NB4 (cell line): ENCODE results near the gene ZNF407.
"Not testable (repeated sequence)": the region's sequence is repeated elsewhere in the genome, so short reads cannot be mapped to it uniquely, and the experiment has no call there.

Source experiments
- DNase-seq: peaks from one replicate; pipeline ENCODE4 v3.0.0; 2010; ENCODE audit warnings: low read depth
- H3K4me3 ChIP-seq: one replicate; pipeline ENCODE4 v1.5.1; 2011; ENCODE audit warnings: mild to moderate bottlenecking, low read depth, low read length, moderate library complexity
- CTCF ChIP-seq: IDR thresholded peaks from one replicate; pipeline ENCODE4 v1.5.1; 2012; ENCODE audit warnings: low read depth, low read length
- MAX ChIP-seq: IDR thresholded peaks from 2 replicates; pipeline ENCODE4 v1.6.1; 2011; ENCODE audit warnings: low read depth, low read length
- MYC ChIP-seq: IDR thresholded peaks from 2 replicates; pipeline ENCODE4 v1.6.1; 2011; ENCODE audit warnings: low read depth, low read length
- POLR2A ChIP-seq: IDR thresholded peaks from 2 replicates; pipeline ENCODE4 v1.6.1; 2011; ENCODE audit warnings: mild to moderate bottlenecking; ENCODE audit not compliant: insufficient read length; ENCODE audit errors: extremely low read depth

ZNF407 gene

GRCh38 chr18:74556126-74556525, 41.5 kb upstream of the ZNF407 start:
- TF ChIP-seq MAX: no peak
- no peak for TF ChIP-seq POLR2A
- TF ChIP-seq MYC: no peak
- no peak for TF ChIP-seq CTCF
- H3K4me3 ChIP-seq: no peak overlapping the region
- DNase-seq: no peak

- TF ChIP-seq POLR2A (no peak), MYC (no peak), MAX (no peak), CTCF (no peak)
- H3K4me3 ChIP-seq: no peak overlapping the region
- DNase-seq: no peak
These were observed 39.6 kb upstream of the ZNF407 start for GRCh38 chr18:74558096-74558495.

GRCh38 chr18:74562131-74562730, 35.4 kb upstream of the ZNF407 start:
- DNase-seq: no peak
- TF ChIP-seq CTCF (no peak), MYC (no peak), POLR2A (no peak), MAX (no peak)

GRCh38 chr18:74562775-74563174, 34.9 kb upstream of the ZNF407 start:
- TF ChIP-seq CTCF (no peak), MYC (no peak), MAX (no peak), POLR2A (no peak)
- no peak overlapping the region for H3K4me3 ChIP-seq
- DNase-seq: no peak

More at GRCh38 chr18:74562131-74562730, 35.4 kb upstream of the ZNF407 start:
- H3K4me3 ChIP-seq: no peak overlapping the region

GRCh38 chr18:74563999-74564398, 33.7 kb upstream of the ZNF407 start:
- no peak for DNase-seq
- no peak for TF ChIP-seq POLR2A
- no peak for TF ChIP-seq MYC
- no peak for TF ChIP-seq MAX
- no peak for TF ChIP-seq CTCF
- no peak overlapping the region for H3K4me3 ChIP-seq

GRCh38 chr18:74565164-74565563, 32.5 kb upstream of the ZNF407 start:
- not testable (repeated sequence) for H3K4me3 ChIP-seq, DNase-seq

GRCh38 chr18:74565993-74566392, 31.7 kb upstream of the ZNF407 start:
- not testable (repeated sequence) for H3K4me3 ChIP-seq, DNase-seq
